ENCODE results near the gene SDK1. TPM values are rescaled to one million over a fixed set of nuclear protein-coding genes. Genes with fewer than 3 reads are reported as not detected.

Gene SDK1
- total RNA-seq, 2 experiments from 2014 or later = 0.03 to 0.05 TPM

- Mint-ChIP-seq H3K9me3 (ENCODE audit: insufficient read depth) (no peaks in the 10 kb centered on the region), H3K27me3 (ENCODE audit: low read depth) (no peaks in the 10 kb centered on the region), H3K4me3 (no peak overlapping the region), H3K27ac (no peak overlapping the region), H3K4me1 (ENCODE audit: low read depth) (no peaks in the 10 kb centered on the region), H3K36me3 (ENCODE audit: low read depth) (no peaks in the 10 kb centered on the region)
- ChIA-PET CTCF (no interaction called here), POLR2A (no interaction called here)
- no peak for DNase-seq
- ATAC-seq = no peak
Observed at GRCh38 chr7:4029941-4030340, 728.9 kb downstream of the SDK1 start.

GRCh38 chr7:4030346-4030950 lies 729.4 kb downstream of the SDK1 start:
- H3K4me3 Mint-ChIP-seq = no peak overlapping the region
- POLR2A ChIA-PET = no interaction called here
- CTCF ChIA-PET = no interaction called here
- H3K27me3 Mint-ChIP-seq (ENCODE audit: low read depth) = no peaks in the 10 kb centered on the region
- H3K4me1 Mint-ChIP-seq (ENCODE audit: low read depth) = no peaks in the 10 kb centered on the region
- no peaks in the 10 kb centered on the region for H3K36me3 Mint-ChIP-seq (ENCODE audit: low read depth)
- no peaks in the 10 kb centered on the region for H3K9me3 Mint-ChIP-seq (ENCODE audit: insufficient read depth)
- DNase-seq = no peak
- H3K27ac Mint-ChIP-seq = no peak overlapping the region
- no peak for ATAC-seq

- CTCF ChIA-PET = no interaction called here
- H3K36me3 Mint-ChIP-seq (ENCODE audit: low read depth) = no peaks in the 10 kb centered on the region
- no peaks in the 10 kb centered on the region for H3K27me3 Mint-ChIP-seq (ENCODE audit: low read depth)
- no peaks in the 10 kb centered on the region for H3K9me3 Mint-ChIP-seq (ENCODE audit: insufficient read depth)
- no peak overlapping the region for H3K4me3 Mint-ChIP-seq
- ATAC-seq (no peak), DNase-seq (peak; percentile 5)
- no peaks in the 10 kb centered on the region for H3K4me1 Mint-ChIP-seq (ENCODE audit: low read depth)
- H3K27ac Mint-ChIP-seq = no peak overlapping the region
- POLR2A ChIA-PET = no interaction called here
Observed at GRCh38 chr7:4033996-4034395, 732.9 kb downstream of the SDK1 start.

GRCh38 chr7:4037308-4037707 lies 736.3 kb downstream of the SDK1 start:
- Mint-ChIP-seq H3K36me3 (ENCODE audit: low read depth) (no peaks in the 10 kb centered on the region), H3K27ac (no peak overlapping the region), H3K9me3 (ENCODE audit: insufficient read depth) (no peaks in the 10 kb centered on the region), H3K4me3 (no peak overlapping the region), H3K27me3 (ENCODE audit: low read depth) (no peaks in the 10 kb centered on the region), H3K4me1 (ENCODE audit: low read depth) (no peaks in the 10 kb centered on the region)
- DNase-seq = no peak
- ChIA-PET CTCF (no interaction called here), POLR2A (no interaction called here)
- ATAC-seq = no peak

GRCh38 chr7:4037877-4038276 lies 736.8 kb downstream of the SDK1 start:
- ATAC-seq (no peak), DNase-seq (peak; percentile 9)
- ChIA-PET CTCF (no interaction called here), POLR2A (interaction anchor here (0.6 kb wide), 1 partner anchor 1191 kb away, joined by 3 read pairs; no protein-coding TSS in a partner anchor)
- Mint-ChIP-seq H3K4me1 (ENCODE audit: low read depth) (no peaks in the 10 kb centered on the region), H3K36me3 (ENCODE audit: low read depth) (no peaks in the 10 kb centered on the region), H3K27me3 (ENCODE audit: low read depth) (no peaks in the 10 kb centered on the region), H3K9me3 (ENCODE audit: insufficient read depth) (no peaks in the 10 kb centered on the region), H3K27ac (no peak overlapping the region), H3K4me3 (no peak overlapping the region)

- Mint-ChIP-seq H3K4me3 (no peak overlapping the region), H3K4me1 (ENCODE audit: low read depth) (no peaks in the 10 kb centered on the region), H3K36me3 (ENCODE audit: low read depth) (no peaks in the 10 kb centered on the region), H3K9me3 (ENCODE audit: insufficient read depth) (no peaks in the 10 kb centered on the region), H3K27me3 (ENCODE audit: low read depth) (no peaks in the 10 kb centered on the region), H3K27ac (no peak overlapping the region)
- ATAC-seq = no peak
- peak; percentile 16 for DNase-seq
- POLR2A ChIA-PET = no interaction called here
- CTCF ChIA-PET = no interaction called here
Observed at GRCh38 chr7:4040109-4040928, 739.3 kb downstream of the SDK1 start.

- ATAC-seq (no peak), DNase-seq (no peak)
- Mint-ChIP-seq H3K27me3 (ENCODE audit: low read depth) (no peaks in the 10 kb centered on the region), H3K27ac (no peak overlapping the region), H3K36me3 (ENCODE audit: low read depth) (no peaks in the 10 kb centered on the region), H3K9me3 (ENCODE audit: insufficient read depth) (no peaks in the 10 kb centered on the region), H3K4me3 (no peak overlapping the region), H3K4me1 (ENCODE audit: low read depth) (no peaks in the 10 kb centered on the region)
- POLR2A ChIA-PET = no interaction called here
- CTCF ChIA-PET = no interaction called here
Observed at GRCh38 chr7:4042402-4043045, 741.5 kb downstream of the SDK1 start.

GRCh38 chr7:4043988-4044387 lies 742.9 kb downstream of the SDK1 start:
- H3K27me3 Mint-ChIP-seq (ENCODE audit: low read depth) = no peaks in the 10 kb centered on the region
- ATAC-seq = no peak
- H3K9me3 Mint-ChIP-seq (ENCODE audit: insufficient read depth) = no peaks in the 10 kb centered on the region

GRCh38 chr7:4045450-4045849 lies 744.4 kb downstream of the SDK1 start:
- Mint-ChIP-seq H3K4me1 (ENCODE audit: low read depth) (no peaks in the 10 kb centered on the region), H3K36me3 (ENCODE audit: low read depth) (no peaks in the 10 kb centered on the region), H3K9me3 (ENCODE audit: insufficient read depth) (no peaks in the 10 kb centered on the region), H3K27me3 (ENCODE audit: low read depth) (no peaks in the 10 kb centered on the region), H3K4me3 (no peak overlapping the region), H3K27ac (no peak overlapping the region)
- POLR2A ChIA-PET = no interaction called here
- CTCF ChIA-PET = no interaction called here
- ATAC-seq (no peak), DNase-seq (no peak)

More at GRCh38 chr7:4043988-4044387, 742.9 kb downstream of the SDK1 start:
- POLR2A ChIA-PET = no interaction called here
- H3K4me3 Mint-ChIP-seq = no peak overlapping the region
- no peaks in the 10 kb centered on the region for H3K4me1 Mint-ChIP-seq (ENCODE audit: low read depth)
- H3K36me3 Mint-ChIP-seq (ENCODE audit: low read depth) = no peaks in the 10 kb centered on the region
- DNase-seq = no peak
- CTCF ChIA-PET = no interaction called here
- no peak overlapping the region for H3K27ac Mint-ChIP-seq

- Mint-ChIP-seq H3K4me1 (ENCODE audit: low read depth) (no peaks in the 10 kb centered on the region), H3K9me3 (ENCODE audit: insufficient read depth) (no peaks in the 10 kb centered on the region), H3K27ac (no peak overlapping the region), H3K36me3 (ENCODE audit: low read depth) (no peaks in the 10 kb centered on the region), H3K27me3 (ENCODE audit: low read depth) (no peaks in the 10 kb centered on the region), H3K4me3 (no peak overlapping the region)
- ATAC-seq (no peak), DNase-seq (no peak)
- ChIA-PET CTCF (no interaction called here), POLR2A (no interaction called here)
Observed at GRCh38 chr7:4045975-4046374, 744.9 kb downstream of the SDK1 start.

GRCh38 chr7:4048336-4048735 lies 747.3 kb downstream of the SDK1 start:
- no peak for ATAC-seq
- ChIA-PET CTCF (no interaction called here), POLR2A (no interaction called here)
- Mint-ChIP-seq H3K9me3 (ENCODE audit: insufficient read depth) (no peaks in the 10 kb centered on the region), H3K4me1 (ENCODE audit: low read depth) (no peaks in the 10 kb centered on the region), H3K36me3 (ENCODE audit: low read depth) (no peaks in the 10 kb centered on the region), H3K27ac (no peak overlapping the region), H3K4me3 (no peak overlapping the region), H3K27me3 (ENCODE audit: low read depth) (no peaks in the 10 kb centered on the region)
- DNase-seq = no peak

GRCh38 chr7:4049202-4049601 lies 748.1 kb downstream of the SDK1 start:
- Mint-ChIP-seq H3K9me3 (ENCODE audit: insufficient read depth) (no peaks in the 10 kb centered on the region), H3K27me3 (ENCODE audit: low read depth) (no peaks in the 10 kb centered on the region), H3K27ac (no peak overlapping the region), H3K36me3 (ENCODE audit: low read depth) (no peaks in the 10 kb centered on the region), H3K4me3 (no peak overlapping the region), H3K4me1 (ENCODE audit: low read depth) (no peaks in the 10 kb centered on the region)
- ATAC-seq (no peak), DNase-seq (no peak)
- CTCF ChIA-PET = no interaction called here
- POLR2A ChIA-PET = no interaction called here

Measured in activated CD8-positive, alpha-beta T cell treated with anti-CD3 and anti-CD28 coated beads, Interleukin-2, amount 10 ng/mL, durations not matched to agents 7 days and 5 days (primary cell).